BLaER1 (cell line): ENCODE data around the gene POU2F2.
"Not testable (repeated sequence)": the region's sequence is repeated elsewhere in the genome, so short reads cannot be mapped to it uniquely, and the experiment has no call there.

Experiments used
- H3K27ac ChIP-seq: shearing (Covaris generic); formaldehyde crosslinking; 2 replicates; pipeline ENCODE4 v1.8.1; 2022
- H3K27me3 ChIP-seq: shearing (Covaris generic); formaldehyde crosslinking; 2 replicates; pipeline ENCODE4 v1.8.1; 2022
- H3K36me3 ChIP-seq: shearing (Covaris generic); formaldehyde crosslinking; 2 replicates; pipeline ENCODE4 v1.8.1; 2022
- H3K4me1 ChIP-seq: shearing (Covaris generic); formaldehyde crosslinking; 2 replicates; pipeline ENCODE4 v1.8.1; 2022
- H3K4me2 ChIP-seq: shearing (Covaris generic); formaldehyde crosslinking; 2 replicates; pipeline ENCODE4 v1.8.1; 2022
- H3K4me3 ChIP-seq: shearing (Covaris generic); formaldehyde crosslinking; 2 replicates; pipeline ENCODE4 v1.8.1; 2022
- H3K9ac ChIP-seq: shearing (Covaris generic); formaldehyde crosslinking; 2 replicates; pipeline ENCODE4 v1.8.1; 2022
- H3K9me3 ChIP-seq: shearing (Covaris generic); formaldehyde crosslinking; 2 replicates; pipeline ENCODE4 v1.8.1; 2022
- H4K20me1 ChIP-seq: shearing (Covaris generic); formaldehyde crosslinking; 2 replicates; pipeline ENCODE4 v1.8.1; 2022
- Cebpa-rat ChIP-seq: shearing (Covaris generic); IDR thresholded peaks from 2 replicates; pipeline ENCODE4 v1.8.1; 2022

Gene POU2F2

DNA sequence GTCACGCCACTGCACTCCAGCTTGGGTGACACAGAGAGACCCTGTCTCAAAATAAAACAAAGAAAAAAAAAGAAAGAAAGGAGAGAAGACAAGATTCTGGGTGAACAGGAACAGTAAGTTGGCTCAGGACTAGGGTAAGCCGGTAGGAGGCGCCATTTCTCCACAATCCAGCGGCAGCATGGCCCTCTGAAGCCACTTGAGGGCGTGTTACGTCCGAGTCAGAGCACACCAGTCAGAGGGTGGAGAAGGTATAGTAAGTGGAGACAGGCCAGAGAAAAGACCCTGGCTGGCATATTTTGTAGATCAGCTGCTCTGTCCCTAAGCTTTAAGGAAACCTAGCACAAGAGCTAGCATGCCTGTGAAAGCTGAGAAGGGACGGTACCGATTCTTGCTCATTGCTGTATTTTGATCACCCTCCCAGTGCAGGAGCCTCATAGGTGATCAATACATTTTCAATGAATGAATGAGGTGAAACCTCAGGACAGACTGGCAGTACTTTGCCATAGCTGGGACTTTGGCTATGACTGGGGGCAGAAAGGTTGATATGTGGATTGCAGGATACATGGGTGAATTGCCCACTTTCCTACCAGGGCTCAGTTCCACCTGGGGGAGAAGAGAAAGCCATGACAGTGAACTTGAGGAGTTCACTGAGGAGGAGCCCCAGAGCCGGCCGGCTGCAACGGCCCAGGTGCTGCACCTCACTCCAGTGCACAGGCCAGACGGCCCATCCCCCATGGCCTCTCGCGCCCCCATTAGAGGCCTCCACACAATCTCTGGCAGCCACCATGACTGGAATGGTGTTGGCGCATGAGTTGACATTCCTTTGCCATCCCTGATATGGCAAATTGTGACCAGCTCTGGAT is 23.5 kb downstream of the POU2F2 start:
- no peak for TF ChIP-seq Cebpa-rat
- H3K4me1 ChIP-seq: peaks cover 41% of the 10 kb centered on the region

GRCh38 chr19:42105368-42105767 is 26.9 kb downstream of the POU2F2 start:
- Histone ChIP-seq H3K4me2 (no peak overlapping the region), H3K27me3 (no peaks in the 10 kb centered on the region), H3K4me3 (no peak overlapping the region), H3K27ac (no peak overlapping the region), H3K9ac (no peak overlapping the region), H3K36me3 (no peaks in the 10 kb centered on the region), H3K9me3 (no peaks in the 10 kb centered on the region), H3K4me1 (peaks cover 14% of the 10 kb centered on the region), H4K20me1 (no peaks in the 10 kb centered on the region)
- no peak for TF ChIP-seq Cebpa-rat

More for the DNA sequence above, 23.5 kb downstream of the POU2F2 start:
- Histone ChIP-seq H3K27ac (no peak overlapping the region), H3K9me3 (no peaks in the 10 kb centered on the region), H3K4me2 (peak overlapping the region; percentile 58), H3K36me3 (no peaks in the 10 kb centered on the region), H3K27me3 (no peaks in the 10 kb centered on the region), H3K4me3 (no peak overlapping the region), H4K20me1 (no peaks in the 10 kb centered on the region), H3K9ac (peak overlapping the region; percentile 35; the same call in 1 of the 2 replicates)

- peaks cover 11% of the 10 kb centered on the region; the same call in 1 of the 2 replicates for H3K36me3 ChIP-seq
- H4K20me1 ChIP-seq: no peaks in the 10 kb centered on the region
- no peak overlapping the region for H3K27ac ChIP-seq
- H3K27me3 ChIP-seq: no peaks in the 10 kb centered on the region
- no peak for TF ChIP-seq Cebpa-rat
- H3K4me2 ChIP-seq: no peak overlapping the region
- H3K9me3 ChIP-seq: no peaks in the 10 kb centered on the region
- H3K4me3 ChIP-seq: no peak overlapping the region
- no peaks in the 10 kb centered on the region for H3K4me1 ChIP-seq
- no peak overlapping the region for H3K9ac ChIP-seq
Measured at GRCh38 chr19:42102877-42103276, 29.4 kb downstream of the POU2F2 start.

DNA sequence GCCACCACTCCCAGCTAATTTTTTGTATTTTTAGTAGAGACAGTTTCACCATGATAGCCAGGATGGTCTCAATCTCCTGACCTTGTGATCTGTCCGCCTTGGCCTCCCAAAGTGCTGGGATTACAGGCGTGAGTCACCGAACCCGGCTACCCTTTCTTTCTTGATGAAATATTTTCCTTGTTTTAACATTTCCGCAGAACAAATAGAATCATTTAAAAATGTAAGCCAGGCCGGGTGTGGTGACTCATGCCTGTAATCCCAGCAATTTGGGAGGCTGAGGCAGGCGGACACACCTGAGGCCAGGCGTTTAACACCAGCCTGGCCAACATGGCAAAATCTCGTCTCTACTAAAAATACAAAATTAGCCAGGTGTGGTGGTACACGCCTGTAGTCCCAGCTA is 32.0 kb downstream of the POU2F2 start:
- not testable (repeated sequence) for H3K4me2 ChIP-seq, H3K9me3 ChIP-seq, H3K4me1 ChIP-seq, H3K4me3 ChIP-seq, H3K27me3 ChIP-seq, H4K20me1 ChIP-seq, H3K9ac ChIP-seq, H3K27ac ChIP-seq
- peaks cover 31% of the 10 kb centered on the region for H3K36me3 ChIP-seq

- no peaks in the 10 kb centered on the region for H3K9me3 ChIP-seq
- H3K4me1 ChIP-seq: peaks cover under 1% of the 10 kb centered on the region; the same call in 1 of the 2 replicates
- H3K9ac ChIP-seq: no peak overlapping the region
- H3K27me3 ChIP-seq: no peaks in the 10 kb centered on the region
- no peak overlapping the region for H3K4me3 ChIP-seq
- H3K36me3 ChIP-seq: peaks cover 39% of the 10 kb centered on the region
- no peaks in the 10 kb centered on the region for H4K20me1 ChIP-seq
- TF ChIP-seq Cebpa-rat: no peak
- H3K27ac ChIP-seq: no peak overlapping the region
- no peak overlapping the region for H3K4me2 ChIP-seq
Measured at GRCh38 chr19:42099336-42099925, 32.8 kb downstream of the POU2F2 start.

DNA sequence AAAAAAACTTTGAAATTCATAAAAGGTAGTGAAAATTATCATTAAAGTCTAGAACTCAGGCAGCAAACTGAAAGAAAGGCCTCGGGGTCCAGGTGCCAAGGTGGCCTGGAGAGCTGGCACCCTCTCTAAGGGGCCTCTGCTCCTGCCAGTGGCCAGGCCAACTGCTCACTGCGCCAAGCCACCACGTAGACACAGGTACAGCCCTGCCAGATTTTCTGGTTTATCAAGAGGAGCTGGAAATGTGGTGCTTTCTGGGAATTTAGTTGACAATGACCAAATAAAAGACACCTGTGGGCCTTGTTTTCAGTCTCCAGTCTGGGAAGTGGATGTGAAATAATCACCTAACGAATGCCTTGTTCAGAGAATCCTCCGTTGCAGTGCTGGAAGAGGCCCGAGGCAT is 33.5 kb downstream of the POU2F2 start:
- Histone ChIP-seq H3K9me3 (no peaks in the 10 kb centered on the region), H3K4me2 (no peak overlapping the region), H3K9ac (no peak overlapping the region), H3K4me3 (no peak overlapping the region), H4K20me1 (no peaks in the 10 kb centered on the region), H3K36me3 (peaks cover 44% of the 10 kb centered on the region), H3K4me1 (peaks cover 7% of the 10 kb centered on the region), H3K27ac (no peak overlapping the region), H3K27me3 (no peaks in the 10 kb centered on the region)
- TF ChIP-seq Cebpa-rat: no peak

DNA sequence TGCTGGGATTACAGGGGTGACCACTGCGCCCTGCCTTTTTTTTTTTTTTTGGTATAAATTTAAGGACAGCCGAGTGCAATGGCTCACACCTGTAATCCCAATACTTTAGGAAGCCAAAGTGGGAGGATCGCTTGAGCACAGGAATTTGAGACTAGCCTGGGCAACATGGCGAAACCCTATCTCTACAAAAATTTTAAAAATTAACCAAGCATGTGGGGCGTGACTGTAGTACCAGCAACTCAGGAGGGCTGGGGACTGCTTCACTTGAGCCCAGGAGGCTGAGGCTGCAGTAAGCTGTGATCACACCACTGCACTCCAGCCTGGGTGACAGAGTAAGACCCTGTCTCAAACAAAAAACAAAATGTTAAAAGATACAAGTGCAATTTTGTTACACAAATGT is 34.8 kb downstream of the POU2F2 start:
- Histone ChIP-seq H3K9ac (no peak overlapping the region), H3K36me3 (peaks cover 44% of the 10 kb centered on the region), H3K27me3 (no peaks in the 10 kb centered on the region), H3K4me2 (no peak overlapping the region), H3K9me3 (no peaks in the 10 kb centered on the region), H3K4me1 (peaks cover 21% of the 10 kb centered on the region), H3K4me3 (no peak overlapping the region), H4K20me1 (no peaks in the 10 kb centered on the region), H3K27ac (no peak overlapping the region)
- TF ChIP-seq Cebpa-rat: no peak

DNA sequence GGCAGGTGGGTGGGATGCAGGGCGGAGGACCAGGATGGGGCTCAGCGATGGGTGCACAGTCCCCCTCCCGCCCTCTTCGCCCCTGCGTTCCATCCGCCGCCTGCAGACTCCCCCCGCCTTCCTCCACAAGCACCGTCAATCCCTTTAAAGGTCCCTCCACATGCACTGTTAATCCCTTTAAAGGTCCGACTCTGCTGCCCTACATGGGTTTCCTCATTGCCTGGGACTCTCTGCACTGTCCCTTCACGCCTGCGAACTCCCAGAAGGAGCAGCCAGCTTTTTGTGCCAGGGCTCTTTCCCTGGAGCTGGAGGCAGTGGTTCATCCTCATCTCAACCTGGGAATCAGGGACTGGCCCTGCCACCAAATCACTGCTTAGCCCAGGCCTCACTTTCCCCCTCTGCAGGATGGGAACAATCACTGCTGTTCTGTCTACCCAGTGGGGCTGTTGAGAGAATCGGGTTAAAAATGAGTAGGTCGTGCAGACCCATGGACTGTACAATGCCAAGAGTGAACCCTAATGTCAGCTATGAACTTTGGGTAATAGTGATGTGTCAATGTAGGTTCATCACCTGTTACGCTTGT is 35.9 kb downstream of the POU2F2 start:
- Histone ChIP-seq H3K27ac (no peak overlapping the region), H3K4me1 (peaks cover 32% of the 10 kb centered on the region), H3K4me2 (no peak overlapping the region), H3K36me3 (peaks cover 44% of the 10 kb centered on the region), H3K9me3 (no peaks in the 10 kb centered on the region), H3K27me3 (no peaks in the 10 kb centered on the region), H3K4me3 (no peak overlapping the region), H4K20me1 (no peaks in the 10 kb centered on the region), H3K9ac (no peak overlapping the region)
- no peak for TF ChIP-seq Cebpa-rat

DNA sequence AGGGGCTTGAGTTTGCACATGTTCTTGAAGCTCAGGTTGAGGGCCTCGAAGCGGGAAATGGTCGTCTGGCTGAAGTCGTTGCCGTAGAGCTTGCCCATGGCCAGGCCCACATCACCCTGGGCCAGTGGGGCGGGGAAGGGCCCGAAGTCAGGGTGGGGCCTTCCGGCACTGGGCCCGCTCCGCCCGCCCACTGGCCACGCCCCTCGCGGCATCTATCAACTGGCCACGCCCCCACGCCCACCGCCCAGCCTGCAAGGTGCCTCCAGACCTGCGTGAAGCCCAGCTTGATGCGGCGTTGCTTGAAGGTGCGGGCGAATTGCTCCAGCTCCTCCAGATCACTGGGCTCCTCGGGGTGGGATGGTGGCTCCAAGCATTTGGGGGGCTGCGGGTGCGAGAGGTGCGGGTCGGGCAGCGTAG is 36.4 kb downstream of the POU2F2 start:
- no peaks in the 10 kb centered on the region for H3K27me3 ChIP-seq
- H3K9ac ChIP-seq: no peak overlapping the region
- H3K4me2 ChIP-seq: no peak overlapping the region
- H3K9me3 ChIP-seq: no peaks in the 10 kb centered on the region
- H3K36me3 ChIP-seq: peaks cover 44% of the 10 kb centered on the region
- no peak overlapping the region for H3K4me3 ChIP-seq
- no peak for TF ChIP-seq Cebpa-rat
- H4K20me1 ChIP-seq: no peaks in the 10 kb centered on the region
- peaks cover 37% of the 10 kb centered on the region for H3K4me1 ChIP-seq
- no peak overlapping the region for H3K27ac ChIP-seq
